GM19324 (cell line): ENCODE results near the gene HOXC10.

Experiments used
- ATAC-seq: cut with Tn5 transposase; IDR thresholded peaks from one replicate; pipeline ENCODE4 v1.9.1; 2021; ENCODE audit warnings: mild to moderate bottlenecking, moderate library complexity; ENCODE audit not compliant: unreplicated experiment, low FRiP score

Gene HOXC10

DNA sequence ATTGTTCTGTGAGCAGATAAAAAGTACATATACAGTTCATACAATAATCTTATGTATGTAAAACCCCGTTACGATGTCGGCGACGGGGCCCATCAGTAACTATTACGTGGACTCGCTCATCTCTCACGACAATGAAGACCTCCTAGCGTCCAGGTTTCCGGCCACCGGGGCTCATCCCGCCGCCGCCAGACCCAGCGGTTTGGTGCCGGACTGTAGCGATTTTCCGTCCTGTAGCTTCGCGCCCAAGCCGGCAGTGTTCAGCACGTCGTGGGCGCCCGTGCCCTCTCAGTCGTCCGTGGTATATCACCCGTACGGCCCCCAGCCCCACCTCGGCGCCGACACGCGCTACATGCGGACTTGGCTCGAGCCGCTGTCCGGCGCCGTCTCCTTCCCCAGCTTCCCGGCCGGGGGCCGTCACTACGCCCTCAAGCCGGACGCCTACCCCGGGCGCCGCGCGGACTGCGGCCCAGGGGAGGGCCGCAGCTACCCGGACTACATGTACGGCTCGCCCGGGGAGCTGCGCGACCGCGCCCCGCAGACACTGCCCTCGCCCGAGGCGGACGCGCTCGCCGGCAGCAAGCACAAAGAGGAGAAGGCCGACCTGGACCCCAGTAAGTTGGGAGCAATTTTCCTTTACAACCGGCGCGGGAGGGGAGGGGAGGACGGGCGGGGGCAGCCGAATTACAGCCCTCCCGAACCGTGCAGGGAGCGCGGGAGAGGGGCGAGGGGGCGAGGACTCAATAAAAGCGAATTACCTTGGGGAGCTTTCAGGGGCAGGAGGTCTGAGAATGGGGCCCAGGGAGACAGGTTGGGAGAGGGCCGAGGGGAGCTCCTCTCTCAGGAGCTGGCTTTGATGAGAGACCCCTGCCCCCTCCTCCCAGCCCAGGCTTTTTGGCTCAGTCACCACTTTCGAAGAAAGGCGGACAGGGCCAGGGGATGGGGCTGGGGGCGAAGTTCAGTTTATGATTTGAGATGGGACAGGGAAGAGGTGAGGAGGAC, 15.5 kb downstream of the HOXC10 start, which contains the start of gene HOXC9:
Gene HOXC9 (plus strand): TSS at position 46 of the 999 bp plus-strand sequence. CDS start 28 bp downstream, at position 74.
- no peak for ATAC-seq

DNA sequence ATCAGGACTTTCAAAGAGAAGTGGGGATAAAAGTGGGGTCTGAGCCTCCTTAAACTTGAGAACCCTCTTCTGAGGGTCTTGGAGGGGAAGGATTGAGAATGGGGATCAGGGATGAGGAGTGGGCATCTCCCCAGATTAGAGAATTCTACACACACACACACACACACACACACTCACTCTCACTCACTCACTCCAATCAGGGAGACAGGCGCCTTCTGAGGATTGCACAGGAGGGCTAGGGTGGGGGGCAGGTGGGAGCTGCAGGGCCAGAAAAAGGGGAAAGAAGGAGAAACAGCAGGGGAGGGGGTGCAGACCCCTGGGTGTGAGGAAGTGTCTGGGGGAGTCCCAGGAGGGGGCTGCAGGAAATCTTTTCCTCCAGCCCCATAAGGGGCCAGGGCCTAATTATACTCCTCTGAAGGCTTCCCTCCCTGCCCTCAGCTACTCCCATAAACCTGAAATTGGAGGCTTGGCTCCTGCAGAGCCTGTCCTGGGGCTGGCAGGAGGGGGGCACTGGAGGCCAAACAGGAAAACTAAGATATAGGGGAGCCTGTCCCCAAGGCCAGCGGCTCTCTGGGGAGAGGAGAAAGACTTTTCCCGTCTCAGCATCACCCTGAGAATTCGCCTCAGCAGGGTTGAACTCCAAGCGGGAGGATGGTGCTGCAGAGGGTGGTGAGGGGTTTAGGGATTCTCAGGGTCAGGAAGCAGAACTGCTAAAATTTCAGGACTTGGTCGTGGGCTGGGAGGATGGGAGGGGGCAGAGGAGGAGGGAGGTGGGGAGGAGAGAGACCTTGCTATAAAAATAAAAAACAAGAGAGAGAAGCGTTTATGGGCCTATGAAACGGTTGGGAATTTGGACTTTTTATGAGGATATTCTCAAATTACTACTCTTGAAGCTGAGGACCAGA, 16.6 kb downstream of the HOXC10 start:
- no peak for ATAC-seq

DNA sequence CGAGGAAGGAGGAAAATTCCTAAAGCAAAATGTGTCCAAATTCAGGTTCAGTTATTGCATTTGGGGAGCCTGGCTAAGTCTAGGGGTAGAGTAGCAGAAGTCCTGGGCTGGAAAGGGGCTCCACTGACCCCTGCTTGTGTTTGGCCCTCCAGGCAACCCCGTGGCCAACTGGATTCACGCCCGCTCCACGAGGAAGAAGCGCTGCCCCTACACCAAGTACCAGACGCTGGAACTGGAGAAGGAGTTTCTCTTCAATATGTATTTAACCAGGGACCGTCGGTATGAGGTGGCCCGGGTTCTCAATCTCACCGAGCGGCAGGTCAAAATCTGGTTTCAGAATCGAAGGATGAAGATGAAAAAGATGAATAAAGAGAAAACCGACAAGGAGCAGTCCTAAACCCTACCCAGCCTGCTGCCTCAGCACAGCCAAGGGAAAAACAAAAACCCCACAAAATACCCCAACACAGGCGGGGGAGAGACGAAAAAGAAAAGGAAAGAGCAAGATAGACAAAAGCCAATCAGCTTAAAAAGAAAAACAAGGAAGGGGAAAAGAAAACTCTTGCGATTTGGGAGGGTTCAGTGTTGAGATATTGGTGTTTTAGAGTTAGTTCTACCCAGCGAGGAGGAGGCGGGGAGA, 17.4 kb downstream of the HOXC10 start:
- no peak for ATAC-seq

DNA sequence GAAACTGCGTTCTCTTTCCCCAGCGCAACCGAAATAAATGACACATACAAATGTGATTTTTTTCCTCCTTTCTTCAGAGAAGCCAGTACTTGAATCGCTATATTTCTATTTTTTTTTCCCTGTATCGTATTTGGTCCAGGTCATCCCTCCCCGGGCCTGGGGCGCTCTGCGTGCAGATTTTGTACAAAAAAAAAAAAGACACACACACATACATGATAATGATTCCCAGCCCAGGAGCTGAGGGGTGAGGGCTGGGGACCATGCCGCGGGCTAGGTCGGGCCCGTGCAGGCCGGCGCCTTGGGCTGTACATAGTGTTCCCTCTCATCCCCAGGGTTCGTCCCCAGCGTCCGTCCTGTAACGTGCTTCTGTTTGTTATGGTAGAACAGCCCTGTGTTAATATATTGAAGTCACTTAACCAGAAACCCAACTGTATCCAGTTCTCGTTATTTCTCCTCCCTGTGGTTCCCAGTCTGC, 18.0 kb downstream of the HOXC10 start:
- no peak for ATAC-seq

DNA sequence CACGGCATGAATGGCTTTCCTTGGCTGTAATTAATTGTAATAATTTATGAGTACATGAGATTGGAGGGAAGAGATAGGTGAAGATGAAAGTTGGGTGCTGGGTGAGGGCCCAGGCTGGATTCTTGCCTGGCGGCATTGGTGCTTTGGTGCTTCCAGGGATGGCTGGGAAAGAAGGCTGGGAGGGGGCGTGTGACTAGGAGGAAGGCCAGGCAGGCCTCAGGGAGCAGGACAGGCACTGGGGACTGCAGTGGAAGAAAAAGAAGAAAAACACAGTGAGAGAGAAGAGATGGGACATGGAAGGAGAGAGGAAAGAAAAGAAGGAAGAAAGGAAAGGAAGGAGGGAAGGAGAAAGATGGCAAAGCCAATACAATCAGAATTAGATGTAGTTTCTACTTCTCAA, 18.7 kb downstream of the HOXC10 start:
- no peak for ATAC-seq

DNA sequence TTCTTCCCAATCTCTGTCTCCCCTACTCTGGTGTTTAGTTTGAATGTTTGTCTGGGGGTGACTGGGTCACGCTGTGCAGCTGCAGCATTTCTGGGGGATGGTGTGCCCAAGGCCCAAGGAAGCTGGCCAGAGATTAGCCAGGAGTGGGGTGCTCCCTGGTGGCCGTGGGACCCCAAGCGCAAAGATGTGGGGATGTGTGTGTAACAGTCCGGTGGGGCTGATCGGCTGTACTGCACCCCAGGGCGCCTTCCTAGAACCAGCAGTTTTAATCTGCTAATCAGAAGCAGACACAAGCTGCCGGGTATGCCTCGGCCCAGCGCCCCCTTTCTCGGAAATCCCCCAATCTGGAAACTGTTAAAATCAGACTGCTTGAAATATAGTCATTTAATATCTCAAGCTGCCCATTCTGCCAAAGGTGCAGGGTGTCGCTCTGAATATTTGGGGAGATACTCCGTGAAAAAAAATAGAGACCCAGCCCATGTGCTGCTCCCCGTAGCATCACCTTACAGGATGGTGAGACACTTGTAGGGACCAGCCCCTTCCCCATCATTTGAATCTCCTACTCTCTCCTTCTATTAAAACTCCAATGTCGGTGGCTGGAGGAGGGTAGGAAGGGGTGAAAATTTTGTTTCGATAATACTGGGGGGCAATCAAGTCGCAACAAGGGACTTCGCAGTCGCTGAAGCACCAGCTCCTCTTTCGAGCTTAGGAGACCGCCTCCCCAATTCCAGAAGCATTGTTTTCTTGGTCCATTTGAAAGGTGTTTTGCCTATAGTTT, 19.3 kb downstream of the HOXC10 start:
- no peak for ATAC-seq

DNA sequence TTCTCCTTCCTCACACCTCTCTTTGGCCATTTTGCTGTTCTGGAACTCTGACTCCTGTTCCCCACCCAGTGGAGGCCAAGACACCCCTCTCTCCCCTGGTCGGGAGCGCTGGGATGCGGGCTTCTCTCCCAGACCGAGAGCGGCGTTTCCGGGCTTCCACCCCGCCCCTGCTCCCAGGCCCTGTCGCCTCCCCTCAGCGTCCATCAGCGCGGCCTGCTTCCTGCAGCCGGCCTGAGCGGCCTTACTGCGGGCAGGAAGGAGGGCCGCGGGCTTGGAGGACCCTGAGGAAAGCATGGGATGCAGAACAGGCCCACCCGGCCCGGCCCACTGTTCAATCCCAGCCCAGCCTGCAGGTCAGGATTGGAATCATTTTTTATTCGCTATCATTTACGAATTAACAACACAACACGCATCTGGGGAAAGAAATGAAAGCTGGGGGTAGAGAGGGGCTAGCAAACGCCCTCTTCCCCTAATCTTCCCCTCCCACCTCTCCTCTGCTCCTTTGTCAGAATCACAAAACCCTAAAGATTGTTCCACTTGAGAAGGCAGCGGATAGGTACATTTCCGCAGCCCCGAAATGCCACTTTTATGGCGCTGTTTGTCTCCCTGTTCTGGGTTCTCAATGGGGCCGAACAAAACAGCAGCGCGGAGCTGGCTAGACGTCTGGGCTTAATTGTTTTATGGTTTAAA, 20.0 kb downstream of the HOXC10 start:
- no peak for ATAC-seq

DNA sequence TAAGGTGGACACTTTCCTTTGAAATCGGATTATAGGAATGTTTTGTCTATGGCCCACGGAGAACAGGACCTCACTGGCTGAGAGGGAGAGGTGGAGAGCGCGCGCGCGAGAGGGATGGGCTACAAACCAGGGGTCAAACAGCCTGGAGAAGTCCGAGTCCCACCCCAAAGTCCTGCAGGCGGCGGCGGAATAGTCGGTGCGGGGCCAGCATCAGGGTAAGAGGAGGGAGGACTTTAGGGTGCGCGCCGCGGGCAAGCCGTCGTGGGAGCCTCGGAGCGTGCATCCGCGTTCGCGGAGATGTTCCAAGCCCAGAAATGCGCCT, 20.5 kb downstream of the HOXC10 start:
- ATAC-seq, result no peak

DNA sequence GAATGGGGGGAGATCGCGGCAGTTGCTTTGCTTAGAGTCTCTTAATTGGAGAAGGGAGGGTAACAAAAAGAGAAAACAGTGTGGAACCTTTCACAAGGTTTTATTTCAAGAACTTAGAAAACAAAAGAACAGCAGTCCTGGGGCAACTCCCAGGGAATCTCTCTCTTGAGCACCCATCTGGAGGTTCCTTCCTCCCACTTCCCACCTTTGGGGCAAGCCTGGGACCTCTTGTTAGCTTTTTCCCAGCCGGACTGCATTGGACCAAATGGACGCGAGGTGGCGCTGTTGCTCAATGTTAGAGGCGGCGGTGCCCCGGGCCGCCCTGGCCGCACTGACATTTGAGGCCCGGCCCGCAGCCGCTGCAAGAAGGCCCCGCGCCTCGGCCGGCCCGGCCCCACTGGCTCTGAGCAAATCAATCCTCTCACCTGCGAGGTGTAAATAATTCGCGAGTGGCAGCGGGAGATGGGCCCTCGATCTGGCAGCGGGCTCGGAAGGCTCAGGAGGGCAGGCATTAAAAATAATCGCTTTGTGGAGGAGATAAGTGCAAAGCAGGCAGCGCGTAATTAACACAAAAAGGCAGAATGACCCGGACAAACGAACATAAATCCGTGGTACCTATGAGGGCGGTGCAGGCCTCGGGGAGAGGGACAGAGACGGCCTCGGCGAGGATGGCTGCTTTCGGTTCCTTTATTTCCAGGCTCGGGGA, 21.1 kb downstream of the HOXC10 start:
- ATAC-seq, result no peak

DNA sequence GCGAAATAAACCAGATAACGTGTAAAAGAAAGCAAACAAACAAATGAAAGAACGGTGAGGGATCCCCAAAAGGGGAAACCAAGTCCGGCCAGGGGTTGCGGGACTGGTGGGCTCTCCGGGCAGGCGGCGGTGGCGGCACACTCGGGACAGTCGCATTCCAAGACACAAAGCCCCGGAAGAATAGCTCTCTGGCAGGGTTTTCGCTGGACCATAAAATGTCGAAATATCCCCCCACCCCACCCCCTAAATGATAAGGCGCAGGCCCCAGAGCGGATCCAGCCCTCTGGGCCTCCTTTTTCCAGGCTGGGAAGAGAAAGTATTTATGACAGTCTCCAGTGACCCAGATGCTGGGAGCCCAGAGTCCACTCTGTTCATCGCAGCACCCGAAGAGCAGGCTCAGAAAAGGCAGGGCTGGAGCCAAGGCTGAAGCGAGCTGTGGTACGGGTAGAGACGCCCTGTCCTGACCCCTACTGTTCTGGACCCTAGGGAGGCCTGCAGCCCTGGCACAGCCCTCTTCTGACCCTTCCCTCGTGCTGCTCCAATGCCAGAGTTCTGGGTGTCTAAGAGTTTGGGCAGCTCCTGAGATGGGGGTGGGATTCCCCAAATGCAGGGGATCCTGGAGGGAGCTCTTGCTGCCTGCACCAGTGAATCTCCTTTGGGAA, 21.7 kb downstream of the HOXC10 start:
- no peak for ATAC-seq

DNA sequence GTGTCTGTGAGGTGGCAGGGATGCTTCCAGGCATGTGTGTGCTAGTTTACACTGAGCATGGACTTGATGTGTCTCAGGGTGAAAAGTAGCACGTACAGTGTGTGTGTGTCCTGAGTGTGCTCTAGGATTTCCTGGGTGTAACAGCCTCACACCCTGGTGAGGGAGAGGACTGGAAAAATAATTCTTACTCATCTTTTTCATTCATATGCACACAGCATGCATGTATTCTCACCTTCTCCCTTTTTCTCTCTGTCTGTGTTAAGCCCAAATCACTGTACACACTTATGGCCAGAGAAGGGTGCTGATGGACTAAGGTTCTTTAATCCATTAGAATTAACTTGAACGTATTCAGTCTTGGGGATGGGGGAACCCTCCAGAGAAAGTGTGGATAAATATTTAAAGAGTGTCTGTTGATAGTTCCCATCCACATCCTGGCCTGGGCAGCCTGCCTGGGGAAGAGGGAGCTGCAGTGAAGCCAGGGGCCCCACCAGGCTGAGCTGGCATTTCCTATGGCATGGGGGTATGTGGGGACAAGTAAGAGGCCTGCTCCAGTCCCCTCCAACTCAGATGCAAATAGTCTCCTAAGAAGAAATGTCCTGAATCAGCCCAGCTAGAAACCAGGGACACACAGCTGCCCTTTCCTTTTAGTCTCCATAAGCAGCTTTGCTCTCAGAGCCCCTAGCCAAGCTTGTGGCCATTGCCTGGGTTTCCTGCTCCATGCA, 22.8 kb downstream of the HOXC10 start:
- ATAC-seq, result no peak

DNA sequence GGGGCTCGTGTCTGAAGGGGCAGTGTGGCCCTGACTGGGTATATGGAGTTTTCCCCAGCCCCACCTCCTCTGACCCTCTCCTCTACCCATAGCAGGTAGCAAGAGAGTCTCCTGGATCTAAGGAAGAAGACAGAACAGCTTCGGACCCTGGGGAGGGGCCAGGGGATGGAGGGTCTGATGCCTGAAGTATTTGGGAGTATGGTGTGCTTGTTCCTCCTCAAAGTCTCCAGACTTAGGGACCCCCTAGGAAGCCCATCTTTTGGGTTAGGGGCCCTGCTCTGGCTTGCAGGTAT, 23.3 kb downstream of the HOXC10 start:
- no peak for ATAC-seq

DNA sequence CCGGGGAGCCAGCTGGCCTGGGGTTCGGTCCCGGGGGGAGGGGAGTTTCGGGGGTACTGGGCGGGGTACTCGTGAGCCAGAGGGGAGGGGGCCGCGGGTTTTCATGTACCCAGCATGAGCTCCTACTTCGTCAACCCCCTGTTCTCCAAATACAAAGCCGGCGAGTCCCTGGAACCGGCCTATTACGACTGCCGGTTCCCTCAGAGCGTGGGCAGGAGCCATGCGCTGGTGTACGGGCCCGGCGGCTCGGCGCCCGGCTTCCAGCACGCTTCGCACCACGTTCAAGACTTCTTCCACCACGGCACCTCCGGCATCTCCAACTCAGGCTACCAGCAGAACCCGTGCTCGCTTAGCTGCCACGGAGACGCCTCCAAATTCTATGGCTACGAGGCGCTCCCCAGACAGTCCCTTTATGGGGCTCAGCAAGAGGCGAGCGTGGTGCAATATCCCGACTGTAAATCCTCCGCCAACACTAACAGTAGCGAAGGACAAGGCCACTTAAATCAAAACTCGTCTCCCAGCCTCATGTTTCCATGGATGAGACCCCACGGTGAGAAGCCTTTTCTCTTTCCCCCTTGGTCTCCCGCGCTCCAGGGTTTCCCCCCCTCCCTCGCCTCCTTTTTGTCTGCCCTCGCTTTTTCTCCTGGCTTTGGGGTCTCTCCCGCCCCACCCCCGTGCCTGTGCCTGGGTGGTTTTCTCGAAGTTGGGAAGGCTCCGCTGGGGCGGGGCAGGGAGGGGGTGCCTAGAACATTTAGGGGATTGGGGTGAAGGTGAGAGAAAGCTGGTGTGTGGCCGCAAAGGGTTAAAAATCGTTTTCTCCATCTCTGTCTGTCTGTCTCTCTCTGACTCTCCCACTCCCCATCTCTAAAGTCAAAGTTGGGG, 24.5 kb downstream of the HOXC10 start:
- ATAC-seq, result no peak

DNA sequence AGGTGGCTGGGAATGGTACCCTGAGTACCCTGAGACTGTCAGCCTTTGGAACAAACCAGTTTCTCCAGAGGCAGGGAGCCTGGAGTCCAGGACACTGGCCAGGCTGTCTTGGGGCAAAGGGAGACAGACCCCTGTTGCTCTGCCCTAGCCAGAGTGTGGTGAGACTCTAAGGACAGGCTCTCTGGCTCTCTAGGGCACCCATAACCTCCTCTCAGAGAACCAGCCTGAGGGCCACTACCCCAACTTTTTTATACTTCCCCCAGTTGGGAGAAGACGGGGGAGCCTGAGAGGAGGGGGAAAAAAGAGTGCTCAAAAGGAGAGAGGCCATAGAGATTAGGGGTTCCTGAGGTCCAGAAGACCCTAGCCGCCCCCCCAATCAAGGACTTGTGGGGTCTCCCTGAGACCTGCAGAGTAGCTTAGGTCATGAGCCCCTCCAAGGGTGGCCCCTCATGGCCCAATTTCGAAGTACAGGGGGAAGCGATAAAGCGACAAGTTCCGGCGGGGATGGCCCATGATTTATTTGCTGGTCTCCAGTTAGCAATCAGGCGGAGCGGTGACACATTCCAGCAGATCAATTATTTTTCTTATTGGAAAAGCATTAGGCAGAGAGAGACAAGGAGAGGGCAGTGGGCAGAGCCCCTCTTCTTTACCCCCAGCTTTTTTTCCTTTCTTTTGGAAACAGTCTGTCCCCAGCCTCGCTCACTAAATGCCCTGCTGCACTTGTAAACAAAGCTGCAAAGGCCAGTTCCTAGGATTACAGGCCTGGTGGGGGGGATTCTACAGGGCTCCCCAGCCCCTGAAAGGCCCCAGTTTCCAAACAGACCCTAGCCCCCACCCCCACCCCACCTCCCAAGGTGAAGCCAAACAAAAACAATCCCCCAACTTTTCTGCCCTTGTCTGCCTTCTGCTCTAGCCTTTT, 25.4 kb downstream of the HOXC10 start:
- ATAC-seq, result no peak

DNA sequence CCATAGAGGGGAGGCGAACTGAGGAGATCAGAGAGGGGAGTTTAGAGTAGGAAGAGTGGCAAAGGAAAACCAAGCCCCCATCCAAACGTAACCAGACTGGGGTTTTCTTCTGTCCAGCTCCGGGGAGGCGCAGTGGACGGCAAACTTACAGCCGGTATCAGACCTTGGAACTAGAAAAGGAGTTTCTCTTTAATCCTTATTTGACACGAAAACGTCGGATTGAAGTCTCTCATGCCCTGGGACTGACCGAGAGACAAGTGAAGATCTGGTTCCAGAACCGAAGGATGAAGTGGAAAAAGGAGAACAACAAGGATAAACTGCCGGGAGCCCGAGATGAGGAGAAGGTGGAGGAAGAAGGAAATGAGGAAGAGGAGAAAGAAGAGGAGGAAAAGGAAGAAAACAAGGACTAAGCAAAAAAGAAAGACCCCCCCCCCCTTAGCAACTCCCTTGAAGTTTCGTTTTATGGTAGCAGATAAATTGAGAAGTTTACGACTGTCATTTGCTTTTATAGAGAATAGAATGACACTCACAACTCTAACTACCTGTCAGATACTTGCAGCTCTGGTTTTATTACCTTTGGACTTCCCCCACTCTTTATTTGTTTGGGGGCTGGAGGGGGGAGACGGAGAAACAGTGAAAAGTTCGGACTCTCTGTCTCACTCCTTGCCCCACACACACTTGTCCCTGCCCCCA, 26.2 kb downstream of the HOXC10 start:
- no peak for ATAC-seq
